ENCODE results near the gene IGF2.
A peak's percentile ranks its signal among the peaks of the same experiment; 100 is the strongest.

Gene IGF2

GRCh38 chr11:2097356-2097997 lies 41.7 kb downstream of the IGF2 start:
- no peak overlapping the region for H3K4me3 ChIP-seq (ENCODE audit: low read depth, low read length)
- TF ChIP-seq CTCF (IDR thresholded peaks at IDR 0.05; ENCODE audit: low read depth, low read length, missing control alignments), result no peak
- in situ Hi-C loops (cut with HindIII; ENCODE audit: low pct_ligation_motif_present, low sequenced_read_pairs), result no loop called here
- no peaks in the 10 kb centered on the region for H3K36me3 ChIP-seq (replicated peaks)
- H3K27ac ChIP-seq, result peak overlapping the region; percentile 75
- no peaks in the 10 kb centered on the region for H3K27me3 ChIP-seq (replicated peaks)
- peak; percentile 78 for DNase-seq

GRCh38 chr11:2096919-2097301 lies 42.3 kb downstream of the IGF2 start:
- H3K27ac ChIP-seq, result peak overlapping the region; percentile 75
- in situ Hi-C loops (cut with HindIII; ENCODE audit: low pct_ligation_motif_present, low sequenced_read_pairs), result no loop called here
- no peak overlapping the region for H3K4me3 ChIP-seq (ENCODE audit: low read depth, low read length)
- H3K27me3 ChIP-seq (replicated peaks), result no peaks in the 10 kb centered on the region
- no peak for TF ChIP-seq CTCF (IDR thresholded peaks at IDR 0.05; ENCODE audit: low read depth, low read length, missing control alignments)
- H3K36me3 ChIP-seq (replicated peaks), result no peaks in the 10 kb centered on the region
- no peak for DNase-seq

DNA sequence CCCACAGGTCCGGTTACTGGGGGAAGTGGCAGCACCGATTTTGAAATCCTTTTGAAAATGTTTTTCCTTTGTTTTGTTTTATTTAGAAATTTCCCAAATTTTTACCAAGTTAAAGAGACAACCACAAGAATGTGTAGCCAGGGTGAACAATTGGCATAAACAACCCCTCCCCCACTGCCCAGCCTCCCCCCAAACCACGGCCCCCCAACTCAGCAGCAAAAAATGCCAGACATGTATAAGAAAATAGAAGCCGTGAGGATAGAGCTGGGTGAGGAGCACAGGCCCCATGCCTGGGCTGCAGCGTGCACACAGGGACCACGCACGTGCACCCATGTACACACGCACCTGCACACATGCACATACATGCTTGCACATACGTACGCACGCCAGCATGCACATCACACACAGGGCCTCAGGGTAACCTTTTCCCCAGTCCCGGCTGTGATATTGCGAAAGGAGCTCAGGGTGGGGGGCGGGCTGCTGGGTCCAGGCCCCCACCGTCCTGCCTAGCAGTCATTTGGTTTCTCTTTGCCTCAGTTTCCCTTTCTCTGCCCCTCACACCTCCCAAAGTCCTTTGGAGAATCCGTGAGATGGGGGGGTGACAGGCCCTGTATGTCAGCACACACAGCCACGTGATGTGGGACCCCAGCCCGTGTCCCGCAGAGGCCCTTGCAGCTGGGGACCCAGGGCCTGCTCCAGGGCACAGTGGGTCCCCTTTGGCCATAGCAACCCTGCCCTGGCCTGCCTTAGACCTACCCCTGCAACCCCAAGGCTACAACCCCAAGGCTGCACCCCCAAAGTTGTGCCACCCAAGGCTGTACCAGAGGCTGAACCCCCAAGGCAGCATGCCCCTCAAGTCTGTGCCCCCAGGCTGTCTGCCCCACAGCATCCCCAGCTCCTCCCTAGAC lies 42.9 kb downstream of the IGF2 start:
- DNase-seq, result peak; percentile 47
- in situ Hi-C loops (cut with HindIII; ENCODE audit: low pct_ligation_motif_present, low sequenced_read_pairs), result no loop called here
- no peak overlapping the region for H3K4me3 ChIP-seq (ENCODE audit: low read depth, low read length)

DNA sequence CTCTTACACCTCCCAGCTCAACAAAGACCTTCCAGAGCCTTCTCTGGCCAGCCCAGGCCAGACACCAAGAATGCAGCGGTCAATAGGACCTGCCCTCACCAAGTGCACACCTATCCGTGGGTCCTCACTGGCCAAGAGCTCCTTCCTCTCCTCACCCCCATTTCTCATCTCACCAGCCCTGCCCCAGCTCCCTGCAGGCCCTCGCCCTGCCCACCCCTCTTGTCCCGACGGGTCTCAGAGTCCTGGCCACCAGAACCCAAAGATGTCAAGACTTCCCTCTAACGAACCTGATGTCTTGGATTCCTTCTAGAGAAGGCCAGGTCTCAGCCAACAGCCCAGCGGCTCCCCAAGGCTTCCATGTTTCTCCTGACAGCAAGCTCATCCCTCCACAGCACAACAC lies 43.6 kb downstream of the IGF2 start:
- Histone ChIP-seq H3K4me3 (ENCODE audit: low read depth, low read length) (no peak overlapping the region), H3K27ac (no peak overlapping the region), H3K36me3 (replicated peaks) (no peaks in the 10 kb centered on the region), H3K27me3 (replicated peaks) (no peaks in the 10 kb centered on the region)
- TF ChIP-seq CTCF (IDR thresholded peaks at IDR 0.05; ENCODE audit: low read depth, low read length, missing control alignments), result no peak
- in situ Hi-C loops (cut with HindIII; ENCODE audit: low pct_ligation_motif_present, low sequenced_read_pairs), result no loop called here
- no peak for DNase-seq

More for the DNA sequence above, 42.9 kb downstream of the IGF2 start:
- no peaks in the 10 kb centered on the region for H3K27me3 ChIP-seq (replicated peaks)
- H3K36me3 ChIP-seq (replicated peaks), result no peaks in the 10 kb centered on the region
- H3K27ac ChIP-seq, result peak overlapping the region; percentile 75
- no peak for TF ChIP-seq CTCF (IDR thresholded peaks at IDR 0.05; ENCODE audit: low read depth, low read length, missing control alignments)

DNA sequence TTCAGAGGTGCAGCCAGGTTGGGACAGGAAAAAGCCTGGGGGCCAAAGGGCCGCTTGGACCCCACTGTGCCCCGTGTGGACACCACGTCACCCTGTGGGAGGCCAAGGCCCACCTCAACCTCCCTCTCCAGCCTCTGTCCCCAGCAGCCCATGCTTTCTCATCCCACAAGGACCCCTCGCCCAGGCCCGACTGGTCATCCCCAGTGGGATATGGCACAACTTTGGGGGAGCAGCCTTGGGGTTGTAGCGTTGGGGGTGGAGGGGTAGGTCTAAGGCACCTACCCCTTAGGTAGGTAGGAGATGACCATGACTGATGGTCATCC lies 44.0 kb downstream of the IGF2 start:
- Histone ChIP-seq H3K27ac (no peak overlapping the region), H3K36me3 (replicated peaks) (no peaks in the 10 kb centered on the region), H3K27me3 (replicated peaks) (no peaks in the 10 kb centered on the region), H3K4me3 (ENCODE audit: low read depth, low read length) (no peak overlapping the region)
- in situ Hi-C loops (cut with HindIII; ENCODE audit: low pct_ligation_motif_present, low sequenced_read_pairs), result no loop called here
- no peak for TF ChIP-seq CTCF (IDR thresholded peaks at IDR 0.05; ENCODE audit: low read depth, low read length, missing control alignments)
- DNase-seq, result no peak
